GM12878 (cell line): ENCODE results near the gene MAP7. TPM values are rescaled to one million over a fixed set of nuclear protein-coding genes. Genes with fewer than 3 reads are reported as not detected.
"Not testable (repeated sequence)": the region's sequence is repeated elsewhere in the genome, so short reads cannot be mapped to it uniquely, and the experiment has no call there.

Experiments
- ATAC-seq: fragments of 200-7000 bp; cut with Tn5 transposase; 3 replicates; pipeline ENCODE4 v1.9.1; 2020; ENCODE audit warnings: mild to moderate bottlenecking, moderate library complexity
- BruUV-seq: library from RNA; stranded (reverse); fragments of 400-500 nt; replicated peaks from 2 replicates; lab custom pipeline; 2021; lab: Mats Ljungman, UMichigan
- CTCF ChIA-PET: fragments of 300-600 bp; sonication (Branson Sonifier 250); formaldehyde crosslinking; extraction: SDS; loops from one replicate; lab custom pipeline; 2021; ENCODE audit warnings: inconsistent platforms; lab: Yijun Ruan, JAX
- POLR2A ChIA-PET: fragments of 350-600 bp; formaldehyde crosslinking; extraction: SDS; loops from one replicate; lab custom pipeline; 2021; ENCODE audit warnings: inconsistent platforms; lab: Charles Lee
- RAD21 ChIA-PET: fragments of 300-600 bp; sonication (Branson Sonifier 250); formaldehyde crosslinking; loops from one replicate; lab custom pipeline; 2023; ENCODE audit warnings: antibody characterized with exemption; ENCODE audit not compliant: unreplicated experiment; lab: Charles Lee
- SMC1A ChIA-PET: fragments of 300-600 bp; sonication (Branson Sonifier 250); formaldehyde crosslinking; loops from one replicate; lab custom pipeline; 2023; ENCODE audit not compliant: unreplicated experiment, uncharacterized antibody; lab: Charles Lee
- DNase-seq: peaks from one replicate; pipeline ENCODE4 v3.0.0-alpha.2; 2011; ENCODE audit warnings: low read depth, low spot score
- FAIRE-seq: peaks from 3 replicates; lab custom pipeline; 2011; peaks lifted over from hg19 to GRCh38; lab: Jason Lieb, UNC
- H2AFZ ChIP-seq: 2 replicates; pipeline ENCODE4 v1.6.0; 2011; ENCODE audit warnings: low read depth, low read length, control low read depth; ENCODE audit not compliant: control insufficient read depth
- H3K27ac ChIP-seq: 2 replicates; pipeline ENCODE4 v1.5.1; 2011; ENCODE audit warnings: control low read depth; ENCODE audit not compliant: control insufficient read depth, insufficient read depth
- H3K27me3 ChIP-seq, 2 experiments: replicated peaks in 1 of 2; 2 replicates each; pipeline versions ENCODE4 v1.6.0 to v1.6.1; 2011; ENCODE audit warnings: low read length in 1 of 2; ENCODE audit not compliant: control insufficient read depth in 2 of 2, insufficient read depth in 2 of 2
- H3K36me3 ChIP-seq, 2 experiments: 2 replicates each; pipeline ENCODE4 v1.5.1; 2011; ENCODE audit warnings: low read length in 1 of 2; ENCODE audit not compliant: control insufficient read depth in 2 of 2, insufficient read depth in 2 of 2
- H3K4me1 ChIP-seq: 2 replicates; pipeline ENCODE4 v1.6.1; 2011; ENCODE audit warnings: mild to moderate bottlenecking, low read length, moderate library complexity, mixed read lengths; ENCODE audit not compliant: control insufficient read depth, insufficient read depth
- H3K4me2 ChIP-seq: 2 replicates; pipeline ENCODE4 v1.6.0; 2011; ENCODE audit warnings: control low read depth; ENCODE audit not compliant: control insufficient read depth, insufficient read depth
- H3K4me3 ChIP-seq: fragments of 200-600 bp; sonication (generic); 2 replicates; pipeline ENCODE4 v1.5.1; 2016
- H3K79me2 ChIP-seq: 2 replicates; pipeline ENCODE4 v1.6.0; 2011; ENCODE audit warnings: low read length; ENCODE audit not compliant: control insufficient read depth, insufficient read depth
- H3K9ac ChIP-seq: 2 replicates; pipeline ENCODE4 v1.8.0; 2011; ENCODE audit warnings: low read length, control low read depth, mixed read lengths; ENCODE audit not compliant: control insufficient read depth, insufficient read depth
- H3K9me3 ChIP-seq: replicated peaks from 3 replicates; pipeline ENCODE4 v1.5.1; 2011; ENCODE audit warnings: mild to moderate bottlenecking, low read length; ENCODE audit not compliant: control insufficient read depth, insufficient read depth
- H4K20me1 ChIP-seq: 2 replicates; pipeline ENCODE4 v1.6.0; 2011; ENCODE audit not compliant: control insufficient read depth, insufficient read depth
- IRF3 ChIP-seq: fragments of 450-650 bp; IDR thresholded peaks from 2 replicates; pipeline ENCODE4 v1.6.1; 2014; ENCODE audit warnings: mild to moderate bottlenecking
- NFXL1 ChIP-seq: fragments of 450-650 bp; IDR thresholded peaks from 2 replicates; pipeline ENCODE4 v1.6.1; 2017; ENCODE audit warnings: antibody characterized with exemption, mild to moderate bottlenecking, borderline replicate concordance
- ZBTB11 ChIP-seq: fragments of 450-650 bp; formaldehyde crosslinking; IDR thresholded peaks from 2 replicates; pipeline ENCODE4 v1.5.0; 2022; ENCODE audit warnings: mild to moderate bottlenecking, missing genetic modification characterization
- WGBS: methylation state at CpG from one replicate; pipeline ENCODE4 v1.1.6; 2016; ENCODE audit warnings: low lambda C conversion rate; ENCODE audit not compliant: insufficient replicate concordance, insufficient coverage; ENCODE audit errors: missing lambda C conversion rate; 5-methylcytosine and 5-hydroxymethylcytosine counted together
- in situ Hi-C: fragments of 300-500 bp; cut with MboI; formaldehyde crosslinking; loops from 9 replicates; pipeline ENCODE4 v1.14.3; 2018; ENCODE audit warnings: mixed read lengths
- intact Hi-C: fragments of 100-400 bp; cut with micrococcal nuclease; formaldehyde crosslinking; loops from one replicate; pipeline ENCODE4 v1.14.2; 2022; ENCODE audit not compliant: unreplicated experiment
- polyA plus RNA-seq, 11 experiments: library from polyadenylated mRNA; depleted of rRNA in 4 of 11; unstranded in 6 of 11; stranded (reverse) in 5 of 11; fragments of >200 nt; fragmentation: Nextera tagmentation in 4 of 11; fragmentation: Illumina TruSeq in 1 of 11; extraction: Ambion mirVana in 4 of 11; extraction: Trizol in 1 of 11; gene quantifications; 1 replicate in 1 of 11; 2 replicates in 10 of 11; pipeline versions ENCODE4 v1.2.1 to v1.2.3, GENCODE V29; 2011 to 2016; ENCODE audit warnings: inconsistent platforms in 2 of 11, missing spikeins in 2 of 11, low read depth in 1 of 11
- total RNA-seq, 4 experiments: library from RNA; depleted of rRNA in 3 of 4; stranded (reverse); fragments of >200 nt in 3 of 4; fragmentation: Illumina TruSeq in 1 of 4; extraction: Trizol in 1 of 4; gene quantifications; 2 replicates each; pipeline versions ENCODE4 v1.2.1 to v1.2.3, GENCODE V29; 2013 to 2021

The MAP7 gene
- total and polyA plus RNA-seq, 10 of the 15 experiments (the other 5 are each of a cell fraction or from before 2014, with no cell fraction given): 0.04 to 0.17 (median 0.08) TPM; not detected in 2

- ATAC-seq (no peak), FAIRE-seq (no peak), DNase-seq (no peak)
- ChIA-PET POLR2A (no interaction called here), CTCF (interaction anchor here (1.2 kb wide), 1 partner anchor 9 kb away, joined by 3 read pairs; no protein-coding TSS in a partner anchor), SMC1A (no interaction called here), RAD21 (interaction anchor here (0.7 kb wide), 1 partner anchor 12 kb away, joined by 3 read pairs; no protein-coding TSS in a partner anchor)
- in situ Hi-C loops: no loop called here
- no peaks in the 10 kb centered on the region for H3K4me1 ChIP-seq
- H3K9me3 ChIP-seq: no peaks in the 10 kb centered on the region
- TF ChIP-seq IRF3 (no peak), NFXL1 (no peak), ZBTB11 (CRISPR knock-in tag) (no peak)
- H3K27ac ChIP-seq: no peak overlapping the region
- no peak overlapping the region for H3K9ac ChIP-seq
- H3K27me3 ChIP-seq: no peaks in the 10 kb centered on the region
- BruUV-seq: no TSS peak
- WGBS: 96% methylated on average over 1 of the region's 1 CpG
- H3K4me3 ChIP-seq: no peak overlapping the region
- H3K36me3 ChIP-seq: no peaks in the 10 kb centered on the region
- no peaks in the 10 kb centered on the region for H3K79me2 ChIP-seq
- no peaks in the 10 kb centered on the region for H4K20me1 ChIP-seq
- no peak overlapping the region for H3K4me2 ChIP-seq
- no peak overlapping the region for H2AFZ ChIP-seq
- intact Hi-C loops: no loop called here
These were observed 153.3 kb downstream of the MAP7 start for GRCh38 chr6:136396908-136397307.

DNA sequence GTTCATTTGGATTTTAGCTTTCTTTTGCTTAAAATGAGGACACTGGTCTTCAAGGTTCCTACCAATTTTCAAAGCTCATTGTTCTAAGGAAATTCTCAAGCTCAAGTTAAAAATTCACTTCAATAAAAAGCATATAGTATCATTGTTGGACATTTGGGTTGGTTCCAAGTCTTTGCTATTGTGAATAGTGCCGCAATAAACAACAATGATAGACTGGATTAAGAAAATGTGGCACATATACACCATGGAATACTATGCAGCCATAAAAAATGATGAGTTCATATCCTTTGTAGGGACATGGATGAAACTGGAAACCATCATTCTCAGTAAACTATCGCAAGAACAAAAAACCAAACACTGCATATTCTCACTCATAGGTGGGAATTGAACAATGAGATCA is 159.3 kb downstream of the MAP7 start:
- H3K36me3 ChIP-seq, CTCF ChIA-PET, H3K4me3 ChIP-seq, H3K9ac ChIP-seq, POLR2A ChIA-PET, BruUV-seq, H3K27me3 ChIP-seq, H3K79me2 ChIP-seq, intact Hi-C loops, H3K4me1 ChIP-seq, ATAC-seq, H3K27ac ChIP-seq, SMC1A ChIA-PET, RAD21 ChIA-PET, FAIRE-seq, DNase-seq, H2AFZ ChIP-seq, H4K20me1 ChIP-seq, H3K4me2 ChIP-seq, in situ Hi-C loops, H3K9me3 ChIP-seq: not testable (repeated sequence)
- 8% methylated on average over 1 of the region's 2 CpGs for WGBS
